Heart right ventricle (tissue), 16 donors: ENCODE results near the gene PPFIA3. TPM values are rescaled to one million over a fixed set of nuclear protein-coding genes. Genes with fewer than 3 reads are reported as not detected.

ENCODE experiments used
- ATAC-seq, 8 donors: fragments of 200-7000 bp; cut with Tn5 transposase; one replicate each; pipeline ENCODE4 v1.9.1; 2020; ENCODE audit warnings: mild to moderate bottlenecking in 8 of 8, moderate library complexity in 8 of 8, moderate number of reproducible peaks in 1 of 8
- DNase-seq, 2 donors: peaks; one replicate each; pipeline ENCODE4 v3.0.0-alpha.2; 2020
- H3K27ac ChIP-seq, 10 donors: fragments of 200-600 bp; sonication (generic) in 2 of 10; one replicate each; pipeline versions ENCODE4 v1.5.0 to v1.8.0; 2020 to 2022; ENCODE audit warnings: mild to moderate bottlenecking in 3 of 10
- H3K27me3 ChIP-seq, 7 donors: fragments of 200-600 bp; one replicate each; pipeline ENCODE4 v1.8.0; 2021 to 2022; ENCODE audit warnings: mild to moderate bottlenecking in 2 of 7
- H3K36me3 ChIP-seq, 9 donors: fragments of 200-600 bp; sonication (generic) in 1 of 9; one replicate each; pipeline versions ENCODE4 v1.5.0 to v1.8.0; 2020 to 2022; ENCODE audit warnings: mild to moderate bottlenecking in 2 of 9
- H3K4me1 ChIP-seq, 9 donors: fragments of 200-600 bp; sonication (generic) in 1 of 9; one replicate each; pipeline versions ENCODE4 v1.5.0 to v1.8.0; 2020 to 2022; ENCODE audit warnings: mild to moderate bottlenecking in 4 of 9
- H3K4me3 ChIP-seq, 10 donors: fragments of 200-600 bp; sonication (generic) in 2 of 10; one replicate each; pipeline versions ENCODE4 v1.5.0 to v1.8.0; 2020 to 2022; ENCODE audit warnings: mild to moderate bottlenecking in 7 of 10, moderate library complexity in 2 of 10
- H3K9me3 ChIP-seq, 11 donors: fragments of 200-600 bp in 10 of 11; sonication (generic) in 2 of 11; one replicate each; pipeline versions ENCODE4 v1.5.0 to v1.8.0; 2013 to 2022; ENCODE audit warnings: mild to moderate bottlenecking in 2 of 11, control low read depth in 1 of 11, moderate library complexity in 1 of 11
- CTCF ChIP-seq, 9 donors: fragments of 200-600 bp; sonication (generic) in 2 of 9; IDR thresholded peaks; one replicate each; pipeline versions ENCODE4 v1.5.0 to v1.8.0; 2021 to 2022; ENCODE audit warnings: antibody characterized with exemption in 9 of 9, mild to moderate bottlenecking in 5 of 9, moderate library complexity in 1 of 9
- WGBS, 2 donors: extraction: QIAGEN DNeasy Blood & Tissue Kit; methylation state at CpG; one replicate each; pipeline ENCODE4 v1.1.7; 2013; ENCODE audit warnings: inconsistent platforms in 1 of 2; 5-methylcytosine and 5-hydroxymethylcytosine counted together
- intact Hi-C, 10 donors: fragments of 100-400 bp; cut with DNase I; formaldehyde crosslinking; loops; one replicate each; pipeline versions ENCODE4 v1.11.1 to v1.14.2; 2022
- polyA plus RNA-seq, 2 donors: library from polyadenylated mRNA; stranded (reverse); fragments of 200-250 nt; gene quantifications; one replicate each; pipeline ENCODE4 v1.2.3, GENCODE V29; 2013
- total RNA-seq, 10 donors: library from RNA; stranded (reverse); fragmentation: NEBNext Ultra II Directional in 3 of 10; extraction: Animal tissue kit (Norgen Biotek cat#: 25700) in 3 of 10; gene quantifications; one replicate each; pipeline versions ENCODE4 v1.2.1 to v1.2.4, GENCODE V29; 2021 to 2023
- donor health status: Arrhythmogenic right ventricular cardiomyopathy.
- donor health status: ischemic (EF 13 %, LVEDD 7.1; RV severe dilation, severe dysfunction).
- donor health status: healthy with polysubstance abuse.
- donor health status: DM: no; HTN: yes; CAD: no.
- donor health status: DM: no; HTN: no; CAD: no.
- donor health status: ischemic (EF 25% LVEDD 6.9; RV normal size, moderate dysfunction).
- donor health status: ischemic (EF 25% LVEDD 5.7; RV mildly dilated, moderate dysfunction).
- donor health status: healthy.
- donor health status: DM: yes; HTN: yes; CAD: no.
- donor health status: Ischemic cardiomyopathy.
- donor health status: ischemic (EF 35%, LVEDD 5.7; RV mildly dilated, moderate dysfunction).
- donor health status: nonischemic (EF 11% LVEDD 7.7; RV severe dilation, severe dysfunction).
- donor health status: DM: yes; HTN: yes; CAD: no.
- donor health status: PGD.
- donor health status: ischemic (EF 29% LVEDD 5.4; RV normal size, mild dysfunction).
- donor health status: nonischemic (EF 23%, LVEDD 6.1; RV moderate dilation, normal function).

PPFIA3 gene
- total and polyA plus RNA-seq, 12 donors = 3.6 to 16.7 (median 6.3) TPM

GRCh38 chr19:49165111-49165750 lies 45.9 kb downstream of the PPFIA3 start:
- Histone ChIP-seq H3K9me3 (no peaks in the 10 kb centered on the region), H3K4me3 (peak overlapping the region in 7 of 10 donors; percentile 1 to 44 (median 29))
- no peak for TF ChIP-seq CTCF (IDR thresholded peaks at IDR 0.05)

GRCh38 chr19:49165865-49166301 lies 46.5 kb downstream of the PPFIA3 start:
- TF ChIP-seq CTCF (IDR thresholded peaks at IDR 0.05) = peak in 3 of 9 donors; percentile 12 to 24 (median 21)
- peak overlapping the region; percentile 77 to 97 (median 90) for H3K27ac ChIP-seq
- H3K4me3 ChIP-seq = peak overlapping the region in 7 of 10 donors; percentile 1 to 44 (median 29)
- intact Hi-C loops = no loop called here
- ATAC-seq (peak; percentile 32 to 72 (median 46)), DNase-seq (no peak)
- H3K36me3 ChIP-seq = peaks cover 0 to 45% (median 30%) of the 10 kb centered on the region in 9 donors
- H3K27me3 ChIP-seq = no peaks in the 10 kb centered on the region
- 41 to 53% methylated on average over 30 of the region's 30 CpGs for WGBS, 2 donors
- peaks cover 14 to 35% (median 19%) of the 10 kb centered on the region in 9 donors for H3K4me1 ChIP-seq
- no peaks in the 10 kb centered on the region for H3K9me3 ChIP-seq

More at GRCh38 chr19:49165111-49165750, 45.9 kb downstream of the PPFIA3 start:
- Histone ChIP-seq H3K27ac (peak overlapping the region; percentile 77 to 97 (median 90)), H3K36me3 (peaks cover 0 to 41% (median 24%) of the 10 kb centered on the region in 9 donors), H3K27me3 (no peaks in the 10 kb centered on the region), H3K4me1 (peaks cover 15 to 42% (median 22%) of the 10 kb centered on the region in 9 donors)
- intact Hi-C loops = no loop called here
- ATAC-seq (peak; percentile 74 to 95 (median 89)), DNase-seq (peak in 1 of 2 donors; percentile 64)
- 22 to 33% methylated on average over 24 of the region's 24 CpGs for WGBS, 2 donors

GRCh38 chr19:49167857-49168409 lies 48.6 kb downstream of the PPFIA3 start:
- Histone ChIP-seq H3K9me3 (no peaks in the 10 kb centered on the region), H3K4me1 (peaks cover 11 to 29% (median 19%) of the 10 kb centered on the region in 9 donors), H3K27ac (no peak overlapping the region), H3K27me3 (no peaks in the 10 kb centered on the region), H3K36me3 (peaks cover 0 to 56% (median 49%) of the 10 kb centered on the region in 9 donors), H3K4me3 (no peak overlapping the region)
- no peak for ATAC-seq
- DNase-seq = no peak
- 85 to 88% methylated on average over 25 of the region's 25 CpGs for WGBS, 2 donors
- TF ChIP-seq CTCF (IDR thresholded peaks at IDR 0.05) = no peak
- intact Hi-C loops = no loop called here

- 95 to 96% methylated on average over 23 of the region's 23 CpGs for WGBS, 2 donors
- no peak for TF ChIP-seq CTCF (IDR thresholded peaks at IDR 0.05)
- intact Hi-C loops = no loop called here
- DNase-seq (no peak), ATAC-seq (no peak)
- Histone ChIP-seq H3K36me3 (peaks cover 0 to 61% (median 53%) of the 10 kb centered on the region in 9 donors), H3K4me1 (peaks cover 11 to 28% (median 19%) of the 10 kb centered on the region in 9 donors), H3K27me3 (no peaks in the 10 kb centered on the region), H3K27ac (no peak overlapping the region), H3K9me3 (no peaks in the 10 kb centered on the region), H3K4me3 (no peak overlapping the region)
Measured at GRCh38 chr19:49168421-49168820, 49.1 kb downstream of the PPFIA3 start.
